GM19468 (cell line): ENCODE results near the gene PDE8A.
"Not testable (repeated sequence)": the region's sequence is repeated elsewhere in the genome, so short reads cannot be mapped to it uniquely, and the experiment has no call there.

ENCODE experiments used
- ATAC-seq: cut with Tn5 transposase; IDR thresholded peaks from one replicate; pipeline ENCODE4 v1.9.1; 2021; ENCODE audit warnings: mild to moderate bottlenecking, moderate library complexity, moderate number of reproducible peaks; ENCODE audit not compliant: unreplicated experiment; ENCODE audit errors: extremely low read depth

Gene PDE8A

GRCh38 chr15:84987351-84987750 lies 5.7 kb downstream of the PDE8A start:
- not testable (repeated sequence) for ATAC-seq

DNA sequence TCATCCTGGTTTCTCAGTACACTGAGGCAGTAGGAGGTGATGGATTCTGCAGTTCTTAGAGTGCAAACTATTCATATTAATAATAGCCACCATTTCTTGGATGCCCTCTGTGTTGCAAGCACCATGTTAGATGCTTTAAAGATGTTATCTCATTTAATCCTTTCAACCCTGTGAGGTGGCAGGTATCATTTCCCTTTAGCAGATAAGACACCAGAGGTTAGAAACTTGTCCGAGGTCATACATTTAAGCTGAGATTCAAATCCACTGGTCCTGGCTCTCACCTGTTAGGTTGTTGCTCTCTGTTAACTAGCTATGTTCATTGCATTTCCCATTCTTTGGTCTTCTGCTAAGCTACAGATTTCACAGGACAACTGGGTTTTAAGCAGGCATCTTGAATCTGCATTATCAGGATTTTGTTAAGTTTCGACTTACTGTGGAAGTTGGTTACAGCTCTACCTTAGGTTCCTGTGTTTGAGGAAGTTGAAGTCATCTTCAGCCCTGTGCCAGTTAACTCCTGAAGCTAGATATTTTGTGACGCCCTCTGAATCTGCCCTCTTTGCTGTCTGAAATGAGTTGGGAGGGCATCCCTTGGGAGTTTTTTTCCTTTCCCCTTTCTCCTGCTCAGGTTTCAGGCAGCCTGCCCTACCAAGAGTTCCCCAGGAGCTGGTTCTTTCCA lies 6.4 kb downstream of the PDE8A start:
- no peak for ATAC-seq

DNA sequence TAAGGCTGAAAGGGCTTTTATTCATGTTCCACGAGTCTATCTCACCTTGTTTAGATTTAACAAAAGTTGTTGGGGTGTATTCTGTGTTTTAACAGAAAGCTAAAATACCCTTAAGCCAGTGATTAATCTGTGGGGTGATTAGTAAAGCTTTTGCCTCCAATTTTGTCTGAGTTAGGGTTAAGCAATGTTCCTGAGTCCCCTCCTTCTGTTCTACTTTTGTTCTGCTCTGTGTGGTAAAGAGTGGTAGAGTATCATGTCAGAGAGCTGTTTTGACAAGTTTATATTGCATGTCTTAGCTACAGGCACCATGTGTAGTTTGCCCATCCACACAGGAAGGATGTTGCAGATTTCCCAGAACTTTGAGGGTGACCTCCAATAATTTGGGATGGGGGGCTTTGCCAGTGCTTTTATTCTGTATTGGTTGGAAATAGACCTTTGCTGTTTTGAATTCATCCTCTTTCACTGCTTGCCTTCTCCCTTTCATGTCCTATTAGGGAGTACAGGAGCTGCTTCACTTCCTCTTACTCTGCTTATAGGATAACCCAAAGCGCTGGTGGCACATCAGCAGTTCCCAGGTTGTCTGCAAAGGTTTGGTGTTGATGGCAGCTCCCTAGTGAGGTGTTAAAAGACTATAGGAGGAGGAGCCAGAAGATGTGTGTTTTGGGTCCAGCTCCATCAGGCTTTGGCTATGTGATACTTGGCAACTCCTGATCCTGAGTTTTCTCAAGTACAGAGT lies 7.4 kb downstream of the PDE8A start:
- ATAC-seq = no peak

GRCh38 chr15:84990507-84990906 lies 8.9 kb downstream of the PDE8A start:
- ATAC-seq = no peak

DNA sequence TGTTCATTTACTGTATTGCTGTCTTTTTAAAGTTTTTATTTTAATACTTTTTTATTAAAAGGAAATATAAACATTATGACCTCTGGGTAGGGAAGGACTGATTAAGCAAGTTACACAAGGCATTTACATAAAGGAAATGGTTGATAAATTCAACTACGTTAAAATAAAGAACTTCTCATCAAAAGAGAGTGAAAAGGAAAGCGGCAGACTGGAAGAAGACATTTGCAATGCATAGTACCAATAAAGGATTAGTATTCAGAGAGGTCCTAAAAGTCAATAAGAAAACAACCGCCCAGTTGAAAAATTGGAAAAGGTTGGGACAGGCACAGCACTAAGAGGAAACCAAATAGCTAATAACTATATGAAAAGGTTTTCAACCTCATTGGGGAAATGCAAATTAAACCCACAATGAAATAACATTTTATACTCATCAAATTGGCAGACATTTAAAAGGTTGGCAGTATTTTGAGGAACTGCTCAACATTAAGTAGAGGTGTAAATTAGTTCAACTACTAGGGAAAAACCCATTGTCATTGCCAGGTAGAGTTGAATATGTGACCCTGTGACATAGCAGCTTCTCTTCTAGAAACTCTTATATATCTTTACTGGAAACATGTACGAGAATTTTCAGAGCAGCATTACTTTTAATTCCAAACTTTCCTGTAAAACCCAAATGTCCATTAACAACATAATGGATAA lies 9.5 kb downstream of the PDE8A start:
- no peak for ATAC-seq

DNA sequence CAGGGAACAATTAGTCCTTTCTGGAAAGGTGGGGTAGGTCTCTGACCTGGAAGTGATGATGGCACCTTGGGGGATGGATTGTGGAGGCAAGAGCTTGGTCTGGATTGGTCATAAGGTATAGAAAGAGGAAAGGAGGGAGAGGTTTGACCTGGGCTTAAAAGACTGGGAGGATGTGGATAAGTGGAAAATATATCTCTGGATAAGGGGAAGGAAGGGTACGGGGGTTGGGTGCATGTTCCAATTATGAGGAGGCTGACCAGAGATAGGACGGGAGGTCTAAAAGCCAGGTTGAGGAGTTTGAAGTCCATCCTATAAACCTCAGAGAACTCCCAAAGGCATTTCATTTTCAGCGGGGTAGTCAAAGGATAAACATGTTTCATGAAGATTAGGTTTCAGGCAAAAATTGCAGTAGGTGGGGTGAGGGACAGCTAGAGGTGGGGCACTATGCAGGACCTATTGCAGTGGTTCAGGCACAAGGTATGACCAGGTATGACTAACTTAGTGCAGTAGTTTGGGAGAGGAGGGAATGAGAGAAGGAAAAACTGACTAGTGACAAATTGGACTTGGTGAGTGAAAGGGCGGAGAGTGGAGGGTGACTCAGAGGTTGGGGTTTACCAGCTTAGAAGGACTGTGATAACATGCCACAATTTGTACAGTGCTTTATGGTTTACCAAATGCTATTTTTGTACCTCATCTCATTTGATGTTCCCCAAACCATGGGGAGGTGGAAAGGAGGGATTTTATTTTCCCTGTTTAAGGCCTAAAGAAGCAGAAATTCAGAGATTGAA lies 10.7 kb downstream of the PDE8A start:
- no peak for ATAC-seq

GRCh38 chr15:84996055-84996454 lies 14.4 kb downstream of the PDE8A start:
- no peak for ATAC-seq

DNA sequence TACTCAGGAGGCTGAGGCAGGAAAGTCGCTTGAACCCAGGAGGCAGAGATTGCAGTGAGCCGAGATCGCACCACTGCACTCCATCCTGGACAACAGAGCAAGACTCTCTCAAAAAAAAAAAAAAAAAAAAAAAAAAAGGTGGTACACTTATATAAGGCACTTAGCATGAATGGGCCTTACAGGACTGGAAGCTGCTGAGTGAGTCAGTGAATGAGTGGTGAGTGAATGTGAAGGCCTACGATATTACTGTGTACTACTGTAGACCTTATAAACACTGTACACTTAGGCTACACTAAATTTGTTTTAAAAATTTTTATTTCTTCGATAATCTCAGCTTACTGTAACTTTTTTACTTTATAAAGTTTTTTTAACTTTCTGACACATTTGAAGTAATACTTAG lies 15.1 kb downstream of the PDE8A start:
- ATAC-seq = not testable (repeated sequence)

- not testable (repeated sequence) for ATAC-seq
These were observed 15.6 kb downstream of the PDE8A start for GRCh38 chr15:84997214-84997613.

GRCh38 chr15:85000189-85000864 lies 18.7 kb downstream of the PDE8A start:
- ATAC-seq = no peak

GRCh38 chr15:85000937-85001336 lies 19.3 kb downstream of the PDE8A start:
- no peak for ATAC-seq

DNA sequence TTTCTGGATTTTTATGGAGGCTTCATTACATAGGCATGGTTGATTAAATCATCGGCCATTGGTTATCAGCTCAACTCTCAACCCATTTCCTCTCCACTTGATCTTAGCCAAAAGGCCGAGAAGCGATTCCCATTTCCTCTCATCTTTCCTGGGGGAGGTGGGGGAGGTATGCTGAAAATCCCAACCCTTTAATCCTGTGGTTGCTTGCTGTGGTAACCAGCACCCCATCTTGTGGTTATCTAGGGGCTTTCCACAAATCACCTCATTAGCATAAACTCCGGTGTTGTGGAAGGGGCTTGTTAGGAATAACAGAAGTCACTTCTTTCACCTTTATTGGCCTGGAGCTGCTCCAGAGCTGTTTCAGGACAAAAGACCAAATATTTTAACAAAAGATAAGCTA lies 20.9 kb downstream of the PDE8A start:
- no peak for ATAC-seq

GRCh38 chr15:85003593-85004312 lies 22.1 kb downstream of the PDE8A start:
- no peak for ATAC-seq

GRCh38 chr15:85004550-85004949 lies 22.9 kb downstream of the PDE8A start:
- ATAC-seq = no peak

DNA sequence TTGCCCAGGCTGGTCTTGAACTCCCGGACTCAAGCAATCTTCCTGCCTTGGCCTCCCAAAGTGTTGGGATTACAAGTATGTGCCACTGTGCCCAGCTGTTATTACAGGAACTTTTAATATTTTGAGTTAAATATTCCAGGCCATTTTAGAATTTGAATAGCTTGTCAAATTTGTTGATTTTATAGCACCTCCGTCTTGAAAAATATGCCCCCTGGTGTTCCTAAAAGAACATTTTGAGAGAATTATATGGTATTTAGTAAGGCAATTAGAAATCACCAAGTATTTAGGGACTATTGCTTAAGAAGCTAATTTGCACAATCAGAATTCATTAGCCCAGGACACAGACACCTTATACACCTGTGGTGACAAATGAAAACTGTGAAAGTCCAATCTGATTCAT lies 23.7 kb downstream of the PDE8A start:
- ATAC-seq = no peak

GRCh38 chr15:85005746-85006145 lies 24.1 kb downstream of the PDE8A start:
- ATAC-seq = no peak

GRCh38 chr15:85006201-85006600 lies 24.5 kb downstream of the PDE8A start:
- ATAC-seq = no peak

- ATAC-seq = no peak
These were observed 25.0 kb downstream of the PDE8A start for GRCh38 chr15:85006655-85007054.

- ATAC-seq = no peak
These were observed 25.5 kb downstream of the PDE8A start for GRCh38 chr15:85007137-85007536.
